Stimulated activated CD4-positive, alpha-beta T cell treated with anti-CD3 and anti-CD28 coated beads, TNF-alpha, amount 100 ng/mL, for 4 hours (primary cell): ENCODE results near the gene PRPF8.
"Not testable (repeated sequence)": the region's sequence is repeated elsewhere in the genome, so short reads cannot be mapped to it uniquely, and the experiment has no call there.

Experiments used
- DNase-seq, 3 experiments: peaks; one replicate each; pipeline ENCODE4 v3.0.0-alpha.2; 2020; ENCODE audit warnings: low read depth in 3 of 3

Gene PRPF8

GRCh38 chr17:1690544-1691221 is 6.0 kb upstream of the PRPF8 start:
- DNase-seq: no peak

- DNase-seq: not testable (repeated sequence)
Measured at GRCh38 chr17:1688405-1688804, 3.7 kb upstream of the PRPF8 start.

GRCh38 chr17:1686086-1686485 is 1.4 kb upstream of the PRPF8 start:
- no peak for DNase-seq

- DNase-seq: no peak
Measured at GRCh38 chr17:1683459-1683858, 1.2 kb downstream of the PRPF8 start.

GRCh38 chr17:1676401-1676800 is 8.3 kb downstream of the PRPF8 start:
- no peak for DNase-seq

GRCh38 chr17:1673041-1673785 is 11.5 kb downstream of the PRPF8 start:
- DNase-seq: no peak

- not testable (repeated sequence) for DNase-seq
Measured at GRCh38 chr17:1663934-1664333, 20.7 kb downstream of the PRPF8 start.

- DNase-seq: no peak
Measured at GRCh38 chr17:1661045-1661444, 23.6 kb downstream of the PRPF8 start.

- DNase-seq: no peak
Measured at GRCh38 chr17:1658100-1658499, 26.6 kb downstream of the PRPF8 start.

- DNase-seq: no peak
Measured at GRCh38 chr17:1653735-1654134, 30.9 kb downstream of the PRPF8 start.

GRCh38 chr17:1652794-1653193 is 31.9 kb downstream of the PRPF8 start:
- DNase-seq: not testable (repeated sequence)

- no peak for DNase-seq
Measured at GRCh38 chr17:1651559-1651844, 33.2 kb downstream of the PRPF8 start.

- DNase-seq: no peak
Measured at GRCh38 chr17:1650731-1651558, 33.7 kb downstream of the PRPF8 start.

GRCh38 chr17:1649844-1650501 is 34.7 kb downstream of the PRPF8 start, which contains the start of gene RILP:
RILP (minus strand) TSS chr17:1649866; CDS start chr17:1649804, 62 bp downstream.
- DNase-seq: no peak

GRCh38 chr17:1648963-1649843 is 35.5 kb downstream of the PRPF8 start:
- DNase-seq: peak; percentile 84 to 87 (median 87)

GRCh38 chr17:1648173-1648962 is 36.3 kb downstream of the PRPF8 start:
- no peak for DNase-seq

- no peak for DNase-seq
Measured at GRCh38 chr17:1647802-1648171, 36.9 kb downstream of the PRPF8 start.

- DNase-seq: no peak
Measured at GRCh38 chr17:1646199-1646875, 38.3 kb downstream of the PRPF8 start.
